HepG2 (cell line): Measurements from ENCODE around the gene MEGF11. TPM values are rescaled to one million over a fixed set of nuclear protein-coding genes. Genes with fewer than 3 reads are reported as not detected.

ENCODE experiments used
- CREB3 ChIP-seq: sonication (generic); formaldehyde crosslinking; IDR thresholded peaks from 2 replicates; pipeline ENCODE4 v1.5.0; 2020; ENCODE audit warnings: missing genetic modification reagents
- EHMT2 ChIP-seq: fragments of 200-600 bp; sonication (generic); IDR thresholded peaks from 2 replicates; pipeline ENCODE4 v1.7.0; 2017; ENCODE audit warnings: antibody characterized with exemption, low read depth, low read length, borderline replicate concordance
- GPN1 ChIP-seq: sonication (generic); formaldehyde crosslinking; IDR thresholded peaks from 2 replicates; pipeline ENCODE4 v1.5.1; 2020; ENCODE audit warnings: missing genetic modification reagents, borderline replicate concordance
- HMGXB4 ChIP-seq, 2 experiments: sonication (generic) in 1 of 2; formaldehyde crosslinking in 1 of 2; IDR thresholded peaks; 2 replicates each; pipeline versions ENCODE4 v1.4.0 to v1.6.1; 2018 to 2020; ENCODE audit warnings: missing genetic modification reagents in 2 of 2, borderline replicate concordance in 1 of 2, low read depth in 1 of 2, mild to moderate bottlenecking in 1 of 2, missing biosample characterization in 1 of 2
- HOXA5 ChIP-seq: sonication (generic); formaldehyde crosslinking; IDR thresholded peaks from 2 replicates; pipeline ENCODE4 v1.4.0; 2020; ENCODE audit warnings: missing genetic modification reagents
- MIXL1 ChIP-seq: IDR thresholded peaks from 2 replicates; pipeline ENCODE4 v1.6.1; 2016
- RFXAP ChIP-seq: sonication (generic); formaldehyde crosslinking; IDR thresholded peaks from 2 replicates; pipeline ENCODE4 v1.4.0; 2020; ENCODE audit warnings: missing genetic modification reagents, borderline replicate concordance
- SMAD1 ChIP-seq: sonication (generic); formaldehyde crosslinking; IDR thresholded peaks from 2 replicates; pipeline ENCODE4 v1.4.0; 2020; ENCODE audit warnings: missing genetic modification reagents, low read depth, mild to moderate bottlenecking, borderline replicate concordance
- SP5 ChIP-seq: IDR thresholded peaks from 2 replicates; pipeline ENCODE4 v1.6.1; 2016; ENCODE audit warnings: low read depth, borderline replicate concordance
- THAP11 ChIP-seq: IDR thresholded peaks from 2 replicates; pipeline ENCODE4 v1.6.1; 2016; ENCODE audit warnings: missing biosample characterization, missing genetic modification reagents
- TRIM22 ChIP-seq: fragments of 450-650 bp; IDR thresholded peaks from 2 replicates; pipeline ENCODE4 v1.6.1; 2017
- ZBTB14 ChIP-seq: sonication (generic); formaldehyde crosslinking; IDR thresholded peaks from 2 replicates; pipeline ENCODE4 v1.4.0; 2020; ENCODE audit warnings: missing genetic modification reagents
- ZBTB20 ChIP-seq: sonication (generic); formaldehyde crosslinking; IDR thresholded peaks from 2 replicates; pipeline ENCODE4 v1.8.1; 2023; ENCODE audit warnings: missing genetic modification reagents, low read depth, mild to moderate bottlenecking, borderline replicate concordance
- ZBTB7A ChIP-seq: sonication (generic); formaldehyde crosslinking; IDR thresholded peaks from 2 replicates; pipeline ENCODE4 v1.8.0; 2022; ENCODE audit warnings: mild to moderate bottlenecking, missing genetic modification reagents
- ZNF512B ChIP-seq: sonication (generic); formaldehyde crosslinking; IDR thresholded peaks from 2 replicates; pipeline ENCODE4 v1.5.1; 2020; ENCODE audit warnings: missing genetic modification reagents, mild to moderate bottlenecking, borderline replicate concordance
- ZNF740 ChIP-seq: sonication (generic); formaldehyde crosslinking; IDR thresholded peaks from 2 replicates; pipeline ENCODE4 v1.4.0; 2020; ENCODE audit warnings: missing genetic modification reagents
- ZNF816 ChIP-seq: sonication (generic); formaldehyde crosslinking; IDR thresholded peaks from 2 replicates; pipeline ENCODE4 v1.8.0; 2022; ENCODE audit warnings: missing genetic modification reagents, mild to moderate bottlenecking, borderline replicate concordance
- polyA plus RNA-seq, 8 experiments: library from polyadenylated mRNA; depleted of rRNA in 3 of 8; stranded (reverse) in 7 of 8; unstranded in 1 of 8; fragments of >200 nt; fragmentation: Illumina TruSeq in 4 of 8; extraction: Trizol in 4 of 8; gene quantifications; 2 replicates each; pipeline versions ENCODE4 v1.2.1 to v1.2.3, GENCODE V29; 2011 to 2016; ENCODE audit warnings: low read depth in 4 of 8, missing spikeins in 1 of 8, mixed read lengths in 1 of 8; ENCODE audit not compliant: insufficient read depth in 1 of 8
- total RNA-seq, 5 experiments: library from RNA; depleted of rRNA; stranded (reverse); fragments of >200 nt; fragmentation: Illumina TruSeq; extraction: Trizol; gene quantifications; 2 replicates each; pipeline ENCODE4 v1.2.3, GENCODE V29; 2016; ENCODE audit warnings: low read depth in 1 of 5

Gene MEGF11
- total and polyA plus RNA-seq, 2 of the 13 experiments (the other 11 are each of a cell fraction or from before 2014, with no cell fraction given): not detected

- TF ChIP-seq ZNF512B (CRISPR knock-in tag) (no peak), ZNF740 (CRISPR knock-in tag) (no peak), CREB3 (CRISPR knock-in tag) (no peak), EHMT2 (no peak), TRIM22 (no peak), MIXL1 (CRISPR knock-in tag) (no peak), ZBTB20 (CRISPR knock-in tag) (no peak), GPN1 (CRISPR knock-in tag) (no peak; the same call in 1 of the 2 replicates), ZBTB14 (no peak), ZBTB7A (CRISPR knock-in tag) (no peak), SMAD1 (CRISPR knock-in tag) (no peak), SP5 (CRISPR knock-in tag) (peak; percentile 8; the same call in 1 of the 2 replicates), HMGXB4 (CRISPR knock-in tag; IDR thresholded peaks at IDR 0.05; ENCODE audit: borderline replicate concordance in 1 of 2, low read depth in 1 of 2) (peak in 1 of 2 experiments; percentile 56; a peak in 1 of 4 replicates), RFXAP (CRISPR knock-in tag) (peak; percentile 30; the same call in 1 of the 2 replicates), ZNF816 (CRISPR knock-in tag) (0 out of 2 replicates have a peak, but pooled peaks have one; percentile 54), THAP11 (CRISPR knock-in tag) (no peak; the same call in 1 of the 2 replicates), HOXA5 (CRISPR knock-in tag) (0 out of 2 replicates have a peak, but pooled peaks have one; percentile 44)
Measured at GRCh38 chr15:66293419-66294156, 40.0 kb upstream of the MEGF11 start, which contains the start of gene DIS3L (continued).
